ENCODE measurements around the gene D2HGDH. TPM values are rescaled to one million over a fixed set of nuclear protein-coding genes. Genes with fewer than 3 reads are reported as not detected.

D2HGDH gene
- total RNA-seq, 1 experiment from 2014 or later: 10.0 TPM

DNA sequence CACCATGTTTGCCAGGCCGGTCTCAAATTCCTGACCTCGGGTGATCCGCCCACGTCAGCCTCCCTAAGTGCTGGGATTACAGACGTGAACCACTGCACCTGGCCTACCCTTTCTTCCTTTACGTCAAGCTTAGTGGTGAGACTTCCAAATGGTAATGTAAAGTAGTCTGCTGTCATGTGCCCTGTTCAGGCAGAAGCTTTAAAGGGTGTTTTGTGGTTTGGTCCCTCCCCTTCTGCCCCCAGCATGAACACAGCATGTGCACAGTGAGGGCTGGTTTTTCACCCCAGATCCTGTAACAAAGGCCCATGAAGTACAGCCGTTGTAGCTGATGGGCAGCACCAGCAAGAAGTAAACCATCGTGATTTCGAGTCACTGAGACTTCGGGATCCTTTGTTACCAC is 45.1 kb upstream of the D2HGDH start:
- Histone ChIP-seq H4K91ac (ENCODE audit: insufficient read length, low read depth, low read length) (no peak overlapping the region), H3K18ac (ENCODE audit: insufficient read length, low read depth, low read length) (no peak overlapping the region), H3K9ac (ENCODE audit: extremely low read depth, insufficient read length, low read length) (no peak overlapping the region), H2BK12ac (ENCODE audit: insufficient read length, low read depth, low read length) (no peak overlapping the region), H2BK15ac (ENCODE audit: low read depth, low read length) (no peak overlapping the region), H4K5ac (ENCODE audit: insufficient read length, low read depth, low read length) (no peak overlapping the region), H3K27me3 (ENCODE audit: insufficient read depth, low read length) (no peaks in the 10 kb centered on the region), H3K9me3 (ENCODE audit: control insufficient read depth, low read depth, low read length) (no peaks in the 10 kb centered on the region), H3K27ac (ENCODE audit: insufficient read length, low read depth, low read length) (no peak overlapping the region), H3T11ph (ENCODE audit: low read length) (no peak overlapping the region), H2BK120ac (ENCODE audit: low read depth, low read length, poor library complexity, severe bottlenecking) (no peak overlapping the region), H2BK20ac (ENCODE audit: low read depth, low read length, poor library complexity, severe bottlenecking) (no peak overlapping the region), H3K23ac (ENCODE audit: insufficient read length, low read depth, low read length) (no peak overlapping the region), H4K20me1 (ENCODE audit: control insufficient read depth, insufficient read depth, insufficient read length) (peaks cover 2% of the 10 kb centered on the region), H3K79me1 (ENCODE audit: insufficient read depth, low read depth, low read length, poor library complexity, severe bottlenecking) (no peaks in the 10 kb centered on the region), H3K56ac (ENCODE audit: insufficient read length, low read depth, low read length) (no peak overlapping the region), H3K79me2 (ENCODE audit: insufficient read depth, low read length) (peaks cover 5% of the 10 kb centered on the region; the same call in 1 of the 2 replicates), H3K23me2 (ENCODE audit: insufficient read length, low read depth, low read length, poor library complexity, severe bottlenecking) (peaks cover 3% of the 10 kb centered on the region), H3K4me2 (ENCODE audit: insufficient read depth, insufficient read length, low read length) (no peak overlapping the region), H3K4ac (ENCODE audit: low read depth, low read length) (no peak overlapping the region), H2AFZ (ENCODE audit: low read length) (no peak overlapping the region), H3K14ac (ENCODE audit: insufficient read depth, low read length) (no peak overlapping the region), H2BK5ac (ENCODE audit: insufficient read length, low read length) (no peak overlapping the region), H3K4me1 (ENCODE audit: insufficient read depth, low read length) (no peaks in the 10 kb centered on the region), H2AK5ac (ENCODE audit: insufficient read length, low read length) (no peak overlapping the region), H4K8ac (replicated peaks; ENCODE audit: insufficient read length, low read depth, low read length) (no peak overlapping the region)
- Mint-ChIP-seq H3K27ac (no peak overlapping the region; a peak in 1 of 7 replicates), H3K36me3 (ENCODE audit: insufficient read depth in 1 of 3, low read depth in 3 of 3) (peaks cover 13 to 34% (median 21%) of the 10 kb centered on the region in 3 experiments), H3K4me1 (peaks cover 12 to 18% of the 10 kb centered on the region in 2 experiments), H3K4me3 (no peak overlapping the region), H3K27me3 (ENCODE audit: low read depth) (no peaks in the 10 kb centered on the region), H3K9me3 (peaks cover 0 to 3% of the 10 kb centered on the region in 2 experiments; a peak in 1 of 5 replicates)
- no peak for DNase-seq
- WGBS (ENCODE audit: extremely low coverage, insufficient read length, low lambda C conversion rate): no CpG with 5 or more reads among the region's 10 CpGs
- TF ChIP-seq, protein P1, sequence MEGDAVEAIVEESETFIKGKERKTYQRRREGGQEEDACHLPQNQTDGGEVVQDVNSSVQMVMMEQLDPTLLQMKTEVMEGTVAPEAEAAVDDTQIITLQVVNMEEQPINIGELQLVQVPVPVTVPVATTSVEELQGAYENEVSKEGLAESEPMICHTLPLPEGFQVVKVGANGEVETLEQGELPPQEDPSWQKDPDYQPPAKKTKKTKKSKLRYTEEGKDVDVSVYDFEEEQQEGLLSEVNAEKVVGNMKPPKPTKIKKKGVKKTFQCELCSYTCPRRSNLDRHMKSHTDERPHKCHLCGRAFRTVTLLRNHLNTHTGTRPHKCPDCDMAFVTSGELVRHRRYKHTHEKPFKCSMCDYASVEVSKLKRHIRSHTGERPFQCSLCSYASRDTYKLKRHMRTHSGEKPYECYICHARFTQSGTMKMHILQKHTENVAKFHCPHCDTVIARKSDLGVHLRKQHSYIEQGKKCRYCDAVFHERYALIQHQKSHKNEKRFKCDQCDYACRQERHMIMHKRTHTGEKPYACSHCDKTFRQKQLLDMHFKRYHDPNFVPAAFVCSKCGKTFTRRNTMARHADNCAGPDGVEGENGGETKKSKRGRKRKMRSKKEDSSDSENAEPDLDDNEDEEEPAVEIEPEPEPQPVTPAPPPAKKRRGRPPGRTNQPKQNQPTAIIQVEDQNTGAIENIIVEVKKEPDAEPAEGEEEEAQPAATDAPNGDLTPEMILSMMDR (conservative IDR thresholded peaks at IDR 0.05): no peak
